Spleen (tissue), 11 donors: ENCODE results near the gene CMPK2. TPM values are rescaled to one million over a fixed set of nuclear protein-coding genes. Genes with fewer than 3 reads are reported as not detected.

Experiments
- DNase-seq: peaks from one replicate; pipeline ENCODE4 v3.0.0-alpha.2; 2020
- H3K27ac ChIP-seq, 8 donors: fragments of 200-600 bp; sonication (generic) in 7 of 8; 1 replicate in 4 of 8; 2 replicates in 4 of 8; pipeline versions ENCODE4 v1.5.0 to v1.8.0; 2016 to 2021; ENCODE audit warnings: inconsistent platforms in 4 of 8, mild to moderate bottlenecking in 4 of 8, moderate library complexity in 1 of 8
- H3K27me3 ChIP-seq, 7 donors: fragments of 200-600 bp; sonication (generic) in 6 of 7; replicated peaks in 1 of 7; 1 replicate in 4 of 7; 2 replicates in 3 of 7; pipeline versions ENCODE4 v1.5.0 to v1.8.0; 2016 to 2021; ENCODE audit warnings: inconsistent platforms in 3 of 7, mild to moderate bottlenecking in 1 of 7
- H3K36me3 ChIP-seq, 6 donors: fragments of 200-600 bp; sonication (generic) in 5 of 6; 1 replicate in 4 of 6; 2 replicates in 2 of 6; pipeline versions ENCODE4 v1.5.0 to v1.8.0; 2016 to 2021; ENCODE audit warnings: inconsistent platforms in 2 of 6
- H3K4me1 ChIP-seq, 6 donors: fragments of 200-600 bp; sonication (generic) in 5 of 6; 1 replicate in 3 of 6; 2 replicates in 3 of 6; pipeline versions ENCODE4 v1.5.0 to v1.8.0; 2016 to 2021; ENCODE audit warnings: inconsistent platforms in 3 of 6
- H3K4me3 ChIP-seq, 8 donors: fragments of 200-600 bp; sonication (generic) in 7 of 8; 1 replicate in 4 of 8; 2 replicates in 4 of 8; pipeline versions ENCODE4 v1.5.0 to v1.8.0; 2016 to 2021; ENCODE audit warnings: inconsistent platforms in 4 of 8, mild to moderate bottlenecking in 4 of 8, moderate library complexity in 2 of 8
- H3K9me3 ChIP-seq, 8 donors: fragments of 200-600 bp; sonication (generic) in 7 of 8; 1 replicate in 4 of 8; 2 replicates in 4 of 8; pipeline versions ENCODE4 v1.5.0 to v1.8.0; 2016 to 2021; ENCODE audit warnings: inconsistent platforms in 4 of 8
- POLR2A ChIP-seq, 3 donors: fragments of 450-650 bp; IDR thresholded peaks; one replicate each; pipeline ENCODE4 v1.5.1; 2017; ENCODE audit warnings: antibody characterized with exemption in 3 of 3, mild to moderate bottlenecking in 1 of 3
- POLR2AphosphoS5 ChIP-seq, 3 donors: sonication (generic); formaldehyde crosslinking; IDR thresholded peaks; one replicate each; pipeline ENCODE4 v1.5.1; 2017; ENCODE audit warnings: antibody characterized with exemption in 3 of 3
- WGBS, 5 donors: extraction: QIAGEN DNeasy Blood & Tissue Kit in 3 of 5; methylation state at CpG; one replicate each; pipeline versions ENCODE4 v1.1.5 to v1.1.7; 2013 to 2018; 5-methylcytosine and 5-hydroxymethylcytosine counted together
- intact Hi-C: fragments of 100-400 bp; cut with DNase I; formaldehyde crosslinking; loops from one replicate; pipeline ENCODE4 v1.15.0; 2023; ENCODE audit warnings: low total_unique reads
- polyA plus RNA-seq, 3 donors: library from polyadenylated mRNA; stranded (reverse); fragments of 200-250 nt; gene quantifications; one replicate each; pipeline ENCODE4 v1.2.1, GENCODE V29; 2013
- total RNA-seq, 7 donors: library from RNA; depleted of rRNA in 3 of 7; stranded (reverse); fragments of >200 nt in 3 of 7; fragmentation: NEBNext Ultra II Directional in 4 of 7; extraction: Animal tissue kit (Norgen Biotek cat#: 25700) in 4 of 7; gene quantifications; one replicate each; pipeline versions ENCODE4 v1.1.0 to v1.2.1, GENCODE V29; 2016 to 2021
- TF ChIP-seq, protein P1 (sequence below), 11 experiments: fragments of 200-600 bp in 7 of 11; fragments of 450-650 bp in 4 of 11; sonication (generic) in 4 of 11; IDR thresholded peaks in 8 of 11; conservative IDR thresholded peaks in 3 of 11; 1 replicate in 7 of 11; 2 replicates in 4 of 11; pipeline versions ENCODE4 v1.4.0 to v1.8.0; 2016 to 2021; ENCODE audit warnings: antibody characterized with exemption in 11 of 11, inconsistent platforms in 4 of 11, mild to moderate bottlenecking in 1 of 11
- donor health status: healthy with polysubstance abuse.
- donor health status: DM: no; HTN: no; CAD: no; lungs with moderate emphysema.
- donor health status: DM: no; HTN: no; CAD: no.
- donor health status: Bipolar disorder and iron deficiency.
- donor health status: healthy.
- donor health status: DM: no; HTN: no; CAD: no.
- donor health status: DM: yes; HTN: yes; CAD: no.

CMPK2 gene
- total and polyA plus RNA-seq, 10 donors, result 2.5 to 18.8 (median 8.9) TPM

DNA sequence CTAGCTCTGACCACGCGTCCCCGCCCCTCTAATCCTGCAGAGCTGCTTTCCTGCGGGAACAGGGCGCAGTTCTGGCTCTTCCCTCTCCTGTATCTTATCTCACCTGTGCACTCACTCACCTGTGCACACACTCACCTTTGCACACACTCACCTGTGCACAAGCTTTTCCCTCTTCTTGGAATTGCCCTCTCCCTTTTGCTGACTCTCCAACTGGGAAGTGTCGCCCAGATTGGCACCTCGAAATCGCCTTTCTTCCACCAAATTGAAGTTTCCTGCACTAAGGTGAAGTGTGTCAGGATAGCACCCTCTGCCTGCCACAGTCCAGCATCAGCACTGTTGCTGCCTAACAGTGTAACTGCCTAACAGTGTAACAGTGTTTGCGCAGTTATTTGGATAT, 566 bp upstream of the CMPK2 start:
- Histone ChIP-seq H3K9me3 (peaks cover 0 to 3% (median 0%) of the 10 kb centered on the region in 8 donors), H3K36me3 (peaks cover 0 to 22% (median 8%) of the 10 kb centered on the region in 6 donors), H3K27ac (peak overlapping the region in 7 of 8 donors; percentile 81 to 94 (median 90)), H3K27me3 (no peaks in the 10 kb centered on the region), H3K4me1 (peaks cover 9 to 37% (median 28%) of the 10 kb centered on the region in 6 donors), H3K4me3 (peak overlapping the region; percentile 68 to 96 (median 90))
- peak; percentile 77 for DNase-seq
- WGBS, 5 donors, result 5 to 9% (median 7%) methylated on average over 9 of the region's 9 CpGs
- intact Hi-C loops, result no loop called here
- TF ChIP-seq, protein P1, sequence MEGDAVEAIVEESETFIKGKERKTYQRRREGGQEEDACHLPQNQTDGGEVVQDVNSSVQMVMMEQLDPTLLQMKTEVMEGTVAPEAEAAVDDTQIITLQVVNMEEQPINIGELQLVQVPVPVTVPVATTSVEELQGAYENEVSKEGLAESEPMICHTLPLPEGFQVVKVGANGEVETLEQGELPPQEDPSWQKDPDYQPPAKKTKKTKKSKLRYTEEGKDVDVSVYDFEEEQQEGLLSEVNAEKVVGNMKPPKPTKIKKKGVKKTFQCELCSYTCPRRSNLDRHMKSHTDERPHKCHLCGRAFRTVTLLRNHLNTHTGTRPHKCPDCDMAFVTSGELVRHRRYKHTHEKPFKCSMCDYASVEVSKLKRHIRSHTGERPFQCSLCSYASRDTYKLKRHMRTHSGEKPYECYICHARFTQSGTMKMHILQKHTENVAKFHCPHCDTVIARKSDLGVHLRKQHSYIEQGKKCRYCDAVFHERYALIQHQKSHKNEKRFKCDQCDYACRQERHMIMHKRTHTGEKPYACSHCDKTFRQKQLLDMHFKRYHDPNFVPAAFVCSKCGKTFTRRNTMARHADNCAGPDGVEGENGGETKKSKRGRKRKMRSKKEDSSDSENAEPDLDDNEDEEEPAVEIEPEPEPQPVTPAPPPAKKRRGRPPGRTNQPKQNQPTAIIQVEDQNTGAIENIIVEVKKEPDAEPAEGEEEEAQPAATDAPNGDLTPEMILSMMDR (IDR thresholded peaks at IDR 0.05 in 8 of 11, conservative IDR thresholded peaks at IDR 0.05 in 3 of 11), result peak in 9 of 11 experiments; percentile 17 to 63 (median 40)
- no peak for TF ChIP-seq POLR2AphosphoS5 (IDR thresholded peaks at IDR 0.05)

DNA sequence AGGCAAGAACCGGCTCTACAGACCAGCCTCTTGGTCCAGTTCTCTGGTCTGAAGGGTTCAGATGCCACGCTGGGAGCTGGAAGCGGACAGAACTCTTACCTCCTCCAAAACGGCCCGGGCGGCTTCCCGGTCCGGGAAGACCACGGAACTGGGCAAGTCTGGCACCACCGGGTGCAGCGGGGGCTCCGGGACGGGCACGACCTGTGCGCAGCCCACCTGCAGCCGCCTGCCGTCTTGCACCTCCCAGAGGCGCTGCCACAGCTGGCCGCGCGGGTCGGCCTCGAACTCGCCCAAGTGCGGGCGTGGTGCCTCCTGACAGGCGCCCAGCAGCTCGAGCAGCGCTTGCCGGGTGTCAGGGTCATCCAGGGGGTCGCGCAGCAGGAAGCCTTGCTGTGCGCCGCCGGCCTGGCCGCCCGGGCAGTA, 773 bp downstream of the CMPK2 start:
- intact Hi-C loops, result no loop called here
- Histone ChIP-seq H3K9me3 (peaks cover 0 to 16% (median 9%) of the 10 kb centered on the region in 8 donors), H3K27ac (peak overlapping the region; percentile 61 to 94 (median 88)), H3K4me3 (peak overlapping the region; percentile 68 to 96 (median 90)), H3K4me1 (peaks cover 9 to 37% (median 28%) of the 10 kb centered on the region in 6 donors), H3K36me3 (peaks cover 0 to 35% (median 18%) of the 10 kb centered on the region in 6 donors), H3K27me3 (no peaks in the 10 kb centered on the region)
- 2 to 17% (median 4%) methylated on average over 3 to 37 of the region's 37 CpGs for WGBS, 5 donors
- TF ChIP-seq POLR2AphosphoS5 (IDR thresholded peaks at IDR 0.05), result peak in 1 of 3 donors; percentile 21
- TF ChIP-seq POLR2A (IDR thresholded peaks at IDR 0.05), result no peak
- DNase-seq, result peak; percentile 91

DNA sequence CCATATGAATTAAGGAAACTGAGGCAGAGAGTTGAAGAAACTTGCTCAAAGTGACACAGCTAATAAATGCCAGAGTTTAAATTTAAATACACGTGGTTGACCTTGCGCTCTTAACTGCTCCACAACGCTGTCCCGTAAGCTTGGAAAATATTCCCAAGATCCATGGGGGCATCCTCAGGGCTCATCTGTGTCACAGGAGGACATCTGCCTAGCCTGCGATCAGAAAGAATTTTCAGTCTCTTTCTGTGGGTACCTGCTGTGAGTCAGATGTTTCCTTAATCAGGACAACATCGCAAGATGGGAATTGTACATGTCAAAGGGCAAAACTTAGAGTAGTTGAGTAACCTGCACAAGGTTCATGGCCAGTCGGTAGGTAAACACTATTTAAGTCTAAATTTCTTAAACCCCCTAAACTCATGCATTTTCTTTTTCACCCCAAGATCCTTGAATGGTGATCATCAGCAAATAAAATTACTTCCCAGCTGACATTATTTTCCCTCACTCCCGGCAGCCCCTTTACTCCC, 1.4 kb downstream of the CMPK2 start:
- WGBS, 5 donors, result 55 to 66% (median 59%) methylated on average over 8 of the region's 8 CpGs
- Histone ChIP-seq H3K27ac (peak overlapping the region in 5 of 8 donors; percentile 87 to 94 (median 91)), H3K4me3 (peak overlapping the region in 6 of 8 donors; percentile 68 to 96 (median 90)), H3K4me1 (peaks cover 9 to 37% (median 28%) of the 10 kb centered on the region in 6 donors), H3K27me3 (no peaks in the 10 kb centered on the region), H3K36me3 (peaks cover 5 to 42% (median 24%) of the 10 kb centered on the region in 6 donors), H3K9me3 (peaks cover 0 to 23% (median 15%) of the 10 kb centered on the region in 8 donors)
- TF ChIP-seq, protein P1 (IDR thresholded peaks at IDR 0.05 in 8 of 11, conservative IDR thresholded peaks at IDR 0.05 in 3 of 11), result no peak
- no peak for TF ChIP-seq POLR2A (IDR thresholded peaks at IDR 0.05)
- no peak for TF ChIP-seq POLR2AphosphoS5 (IDR thresholded peaks at IDR 0.05)
- no peak for DNase-seq
- intact Hi-C loops, result no loop called here

DNA sequence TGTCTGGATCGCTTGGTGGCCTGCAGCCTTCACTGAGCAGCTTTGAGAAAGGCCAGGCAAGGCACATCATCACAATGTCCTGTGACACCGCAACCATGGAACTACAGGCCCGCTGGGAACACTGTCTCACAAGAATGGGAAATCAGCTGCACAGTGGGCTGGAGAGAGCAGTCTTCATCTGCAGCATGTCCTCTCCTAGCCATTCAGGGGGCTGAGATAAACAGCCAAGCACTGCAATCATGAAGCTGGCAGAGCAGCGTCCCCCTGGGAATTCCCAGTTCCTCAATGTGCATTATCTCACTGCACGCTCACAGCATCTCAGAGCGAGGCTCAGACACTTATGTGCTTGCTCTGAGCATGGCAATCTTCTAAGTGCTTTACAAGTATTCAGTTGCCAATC, 1.9 kb downstream of the CMPK2 start:
- DNase-seq, result no peak
- intact Hi-C loops, result no loop called here
- 68 to 79% (median 73%) methylated on average over 4 to 6 of the region's 6 CpGs for WGBS, 5 donors
- TF ChIP-seq POLR2A (IDR thresholded peaks at IDR 0.05), result no peak
- TF ChIP-seq POLR2AphosphoS5 (IDR thresholded peaks at IDR 0.05), result no peak
- TF ChIP-seq, protein P1 (IDR thresholded peaks at IDR 0.05 in 8 of 11, conservative IDR thresholded peaks at IDR 0.05 in 3 of 11), result no peak
- H3K9me3 ChIP-seq, result peaks cover 0 to 28% (median 20%) of the 10 kb centered on the region in 8 donors
- peaks cover 5 to 47% (median 27%) of the 10 kb centered on the region in 6 donors for H3K36me3 ChIP-seq
- H3K4me3 ChIP-seq, result peak overlapping the region in 2 of 8 donors; percentile 91 to 93
- H3K27ac ChIP-seq, result peak overlapping the region in 3 of 8 donors; percentile 87 to 94 (median 92)
- peaks cover 9 to 37% (median 28%) of the 10 kb centered on the region in 6 donors for H3K4me1 ChIP-seq
- H3K27me3 ChIP-seq, result no peaks in the 10 kb centered on the region
